GM19043 (cell line): ENCODE data around the gene MAGI1.

ENCODE experiments used
- ATAC-seq: cut with Tn5 transposase; IDR thresholded peaks from one replicate; pipeline ENCODE4 v1.9.1; 2021; ENCODE audit warnings: low read depth; ENCODE audit not compliant: unreplicated experiment

The MAGI1 gene

DNA sequence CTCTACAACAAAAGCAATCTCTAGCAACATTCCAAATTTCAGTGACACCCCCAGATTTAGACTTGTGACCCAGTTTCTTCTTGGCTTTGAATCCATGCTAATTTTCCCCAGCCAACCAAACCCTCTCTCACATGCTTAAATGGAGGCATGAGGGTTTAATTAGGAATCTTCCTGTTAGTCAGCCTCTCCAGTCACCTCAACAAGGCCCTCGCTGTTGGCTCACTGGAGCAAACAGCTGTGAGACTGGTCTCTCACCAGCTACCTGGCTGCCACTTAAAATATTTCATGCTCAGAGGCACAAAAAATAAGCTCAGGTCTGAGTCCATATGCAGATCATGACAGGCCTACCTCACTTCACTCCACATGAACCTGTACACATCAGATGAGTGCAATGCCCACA lies 720.5 kb downstream of the MAGI1 start:
- no peak for ATAC-seq

DNA sequence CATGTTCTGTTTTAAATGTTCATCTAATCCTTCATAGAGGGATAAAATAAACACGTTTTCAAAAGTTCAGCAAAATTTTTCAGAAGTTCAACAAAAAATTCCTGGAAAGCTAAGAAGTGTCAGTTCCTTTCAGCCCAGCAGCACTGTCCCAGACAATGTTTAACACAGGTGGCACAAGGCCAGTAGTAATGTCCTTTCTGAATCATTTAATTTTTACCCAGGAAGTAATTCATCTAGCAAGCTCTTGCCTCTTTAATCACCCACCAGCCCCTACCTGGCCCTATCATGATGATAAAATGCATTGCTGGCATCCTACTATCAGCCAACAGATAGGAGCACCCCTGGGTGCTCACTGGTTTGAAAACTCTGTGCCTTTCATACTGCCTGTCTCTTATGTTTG lies 723.8 kb downstream of the MAGI1 start:
- no peak for ATAC-seq

DNA sequence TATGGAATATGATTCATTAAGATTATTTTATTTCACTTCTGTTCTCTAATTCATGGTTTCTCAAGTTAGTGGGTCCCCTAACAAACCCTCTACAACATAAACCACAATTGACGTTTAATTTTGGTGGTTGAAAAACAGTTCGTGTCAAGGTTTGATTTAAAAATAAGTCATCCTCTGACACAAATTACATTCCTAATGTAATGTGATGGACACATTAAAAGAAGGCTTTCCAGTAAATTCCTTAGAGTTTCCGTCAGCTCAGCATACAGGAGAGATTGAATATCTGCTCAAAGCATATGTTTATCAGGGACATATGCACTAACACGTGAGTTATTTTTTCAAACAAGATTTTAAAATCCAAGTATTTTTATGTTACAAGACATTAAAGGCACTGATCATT lies 724.4 kb downstream of the MAGI1 start:
- ATAC-seq, result no peak

DNA sequence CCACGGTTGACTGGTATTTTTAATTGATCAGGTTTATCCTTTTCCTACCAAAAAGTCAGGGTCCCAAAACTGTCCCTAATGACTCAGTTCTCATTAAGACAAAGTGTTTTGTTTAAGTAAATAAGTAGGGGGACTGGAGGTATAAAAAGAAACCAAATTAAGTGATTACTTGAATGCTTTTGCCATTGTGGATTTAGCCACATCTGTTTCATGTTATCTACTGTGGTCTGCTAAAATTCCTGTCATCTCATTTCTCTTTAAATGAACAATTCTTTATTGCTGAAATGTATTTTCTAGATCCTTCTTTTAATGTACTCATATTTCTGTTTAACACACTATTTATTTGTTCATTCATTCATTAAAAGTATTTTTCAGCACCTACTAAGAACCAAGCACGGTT lies 725.1 kb downstream of the MAGI1 start:
- ATAC-seq, result no peak

DNA sequence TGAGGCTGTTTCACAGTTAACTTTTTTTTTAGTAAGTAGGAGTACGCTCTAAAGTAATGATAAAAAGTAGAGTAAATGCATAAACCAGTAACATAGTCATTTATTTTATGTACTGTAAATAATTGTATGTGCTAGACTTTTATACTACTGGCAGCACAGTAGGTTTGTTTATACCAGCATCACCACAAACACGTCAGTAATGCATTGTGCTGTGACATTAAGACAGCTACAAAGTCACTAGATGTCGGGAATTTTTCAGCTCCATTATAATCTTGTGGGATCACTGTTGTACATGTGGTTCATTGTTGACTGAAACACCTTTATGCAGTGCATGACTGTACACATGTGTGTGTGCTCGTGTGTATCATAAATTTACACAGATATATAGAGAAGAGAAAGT lies 732.9 kb downstream of the MAGI1 start:
- ATAC-seq, result no peak
